ENCODE data around the gene TNFAIP8. TPM values are rescaled to one million over a fixed set of nuclear protein-coding genes. Genes with fewer than 3 reads are reported as not detected.

The TNFAIP8 gene
- total RNA-seq, 1 donor from 2014 or later: 214 TPM

DNA sequence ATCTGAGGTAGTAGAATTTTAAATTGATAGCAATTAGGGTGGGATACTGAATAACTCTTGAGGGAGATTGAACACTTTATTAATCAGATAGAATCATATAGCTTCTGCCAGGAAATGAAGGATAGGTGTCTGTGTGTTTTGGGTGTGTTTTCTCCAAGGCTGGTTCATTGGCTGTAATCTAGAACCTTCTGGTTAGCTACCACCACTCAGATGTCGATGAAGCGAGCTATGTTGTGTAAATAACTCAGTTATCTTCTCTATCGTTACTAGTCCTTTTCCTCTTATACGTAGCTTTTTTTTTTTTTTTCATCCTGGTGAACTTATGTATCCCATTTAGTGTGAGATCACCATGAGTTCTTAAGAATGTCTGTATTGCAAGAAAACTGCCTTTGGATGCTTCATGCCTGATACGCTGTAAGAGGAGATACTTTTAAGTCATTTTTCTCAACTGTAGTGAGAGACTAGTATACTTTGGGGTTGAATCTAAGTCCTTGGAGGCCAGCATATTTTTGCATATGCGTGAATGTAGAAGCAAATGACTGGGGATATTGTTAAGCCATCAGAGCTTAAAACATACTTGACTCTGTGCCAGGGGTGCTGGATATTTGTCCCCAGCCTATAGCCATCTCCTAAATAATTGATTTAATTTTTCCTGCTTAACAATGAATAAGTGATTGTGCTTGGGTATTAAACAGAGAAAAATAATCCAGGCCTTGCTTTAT lies 2.1 kb downstream of the TNFAIP8 start:
- H3K27ac Mint-ChIP-seq: peak overlapping the region; percentile 91
- H3K4me1 Mint-ChIP-seq (ENCODE audit: low read depth): peaks cover 78% of the 10 kb centered on the region
- peak overlapping the region; percentile 95 for H3K4me3 Mint-ChIP-seq
- no peak for DNase-seq (ENCODE audit: low spot score)
- intact Hi-C loops (cut with micrococcal nuclease): no loop called here
- peaks cover 66% of the 10 kb centered on the region for H3K36me3 Mint-ChIP-seq (ENCODE audit: low read depth)
- H3K9me3 Mint-ChIP-seq: no peaks in the 10 kb centered on the region
- H3K27me3 Mint-ChIP-seq (ENCODE audit: insufficient read depth): no peaks in the 10 kb centered on the region

- Mint-ChIP-seq H3K27me3 (ENCODE audit: insufficient read depth) (no peaks in the 10 kb centered on the region), H3K4me3 (peak overlapping the region; percentile 95), H3K9me3 (no peaks in the 10 kb centered on the region), H3K36me3 (ENCODE audit: low read depth) (peaks cover 71% of the 10 kb centered on the region), H3K27ac (peak overlapping the region; percentile 42), H3K4me1 (ENCODE audit: low read depth) (peaks cover 78% of the 10 kb centered on the region)
- no peak for DNase-seq (ENCODE audit: low spot score)
- intact Hi-C loops (cut with micrococcal nuclease): no loop called here
Observed at GRCh38 chr5:119358530-119358900, 2.7 kb downstream of the TNFAIP8 start.

- Mint-ChIP-seq H3K9me3 (no peaks in the 10 kb centered on the region), H3K36me3 (ENCODE audit: low read depth) (peaks cover 77% of the 10 kb centered on the region), H3K4me1 (ENCODE audit: low read depth) (peaks cover 78% of the 10 kb centered on the region), H3K27me3 (ENCODE audit: insufficient read depth) (no peaks in the 10 kb centered on the region), H3K4me3 (peak overlapping the region; percentile 95), H3K27ac (peak overlapping the region; percentile 42)
- no peak for DNase-seq (ENCODE audit: low spot score)
- intact Hi-C loops (cut with micrococcal nuclease): loop anchor here (1.0 kb wide), 1 partner anchor 8 kb away; no protein-coding TSS in a partner anchor
Observed at GRCh38 chr5:119358901-119359603, 3.2 kb downstream of the TNFAIP8 start.

DNA sequence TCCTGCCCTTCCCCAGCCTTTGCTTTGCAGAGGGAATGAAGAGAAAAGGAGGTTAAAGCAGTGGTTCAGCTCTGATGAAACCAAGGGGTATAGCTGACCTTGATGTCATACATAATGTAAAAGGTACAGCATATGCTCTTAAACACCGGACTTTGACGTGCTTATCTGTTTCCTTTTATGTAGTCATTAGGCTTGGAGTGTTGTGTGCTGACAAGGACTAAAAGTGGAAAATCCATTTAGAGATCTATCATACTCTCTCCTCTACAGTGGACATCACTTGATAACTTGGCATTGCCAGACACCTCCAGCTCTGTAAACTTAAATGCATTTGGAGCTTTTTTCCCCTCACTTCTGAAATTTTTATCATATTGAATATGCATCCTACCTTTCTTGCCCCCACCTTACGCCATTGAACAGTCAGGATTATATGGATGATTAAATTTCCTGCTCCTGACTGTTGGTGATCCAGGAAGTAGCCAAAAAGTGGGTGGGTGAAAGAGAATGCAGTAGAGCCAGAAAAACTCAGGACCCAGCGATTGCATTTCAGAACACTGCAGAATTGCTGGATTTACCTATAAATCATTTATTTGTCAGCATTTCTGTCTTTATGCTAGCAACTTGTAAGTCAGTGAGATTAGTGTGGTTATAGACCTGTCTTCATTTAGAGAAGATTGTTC lies 4.1 kb downstream of the TNFAIP8 start:
- H3K9me3 Mint-ChIP-seq: no peaks in the 10 kb centered on the region
- peaks cover 82% of the 10 kb centered on the region for H3K36me3 Mint-ChIP-seq (ENCODE audit: low read depth)
- DNase-seq (ENCODE audit: low spot score): no peak
- intact Hi-C loops (cut with micrococcal nuclease): loop anchor here (1.0 kb wide), 1 partner anchor 7 kb away; no protein-coding TSS in a partner anchor
- peak overlapping the region; percentile 85 for H3K27ac Mint-ChIP-seq
- peaks cover 77% of the 10 kb centered on the region for H3K4me1 Mint-ChIP-seq (ENCODE audit: low read depth)
- peak overlapping the region; percentile 95 for H3K4me3 Mint-ChIP-seq
- H3K27me3 Mint-ChIP-seq (ENCODE audit: insufficient read depth): no peaks in the 10 kb centered on the region

- peak overlapping the region; percentile 85 for H3K27ac Mint-ChIP-seq
- peaks cover 3% of the 10 kb centered on the region for H3K9me3 Mint-ChIP-seq
- no peak for DNase-seq (ENCODE audit: low spot score)
- intact Hi-C loops (cut with micrococcal nuclease): no loop called here
- H3K4me1 Mint-ChIP-seq (ENCODE audit: low read depth): peaks cover 88% of the 10 kb centered on the region
- peaks cover 90% of the 10 kb centered on the region for H3K36me3 Mint-ChIP-seq (ENCODE audit: low read depth)
- H3K27me3 Mint-ChIP-seq (ENCODE audit: insufficient read depth): no peaks in the 10 kb centered on the region
- peak overlapping the region; percentile 95 for H3K4me3 Mint-ChIP-seq
Observed at GRCh38 chr5:119360905-119361593, 5.2 kb downstream of the TNFAIP8 start.

DNA sequence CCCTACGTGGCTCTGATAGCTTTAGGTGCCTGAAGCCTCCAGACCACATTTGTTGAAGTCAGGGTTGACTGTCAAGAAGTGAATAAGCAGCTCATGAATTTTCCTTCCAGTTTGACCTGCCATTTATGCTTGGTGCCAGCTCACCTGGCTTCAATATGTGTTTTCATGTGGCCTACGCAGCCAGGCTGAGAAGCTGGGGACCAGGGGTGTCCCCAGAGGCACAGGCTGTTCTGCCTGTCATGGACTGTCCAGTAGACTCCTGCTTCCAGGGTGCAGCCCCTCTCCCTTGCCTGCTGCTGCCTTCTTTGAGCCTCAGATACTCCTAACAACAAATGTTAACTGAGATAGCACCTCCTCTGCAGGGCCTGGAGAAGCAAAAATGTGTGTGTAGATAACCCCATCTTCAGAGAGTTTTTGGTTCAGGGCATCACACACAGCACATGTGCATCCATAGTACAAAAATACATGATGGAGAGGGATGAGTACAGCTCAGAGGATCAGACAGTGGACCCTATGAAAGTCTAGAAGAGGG lies 5.8 kb downstream of the TNFAIP8 start:
- no peak for DNase-seq (ENCODE audit: low spot score)
- Mint-ChIP-seq H3K27me3 (ENCODE audit: insufficient read depth) (no peaks in the 10 kb centered on the region), H3K9me3 (peaks cover 3% of the 10 kb centered on the region), H3K4me1 (ENCODE audit: low read depth) (peaks cover 95% of the 10 kb centered on the region), H3K27ac (peak overlapping the region; percentile 81), H3K4me3 (peak overlapping the region; percentile 73), H3K36me3 (ENCODE audit: low read depth) (peaks cover 91% of the 10 kb centered on the region)
- intact Hi-C loops (cut with micrococcal nuclease): no loop called here

DNA sequence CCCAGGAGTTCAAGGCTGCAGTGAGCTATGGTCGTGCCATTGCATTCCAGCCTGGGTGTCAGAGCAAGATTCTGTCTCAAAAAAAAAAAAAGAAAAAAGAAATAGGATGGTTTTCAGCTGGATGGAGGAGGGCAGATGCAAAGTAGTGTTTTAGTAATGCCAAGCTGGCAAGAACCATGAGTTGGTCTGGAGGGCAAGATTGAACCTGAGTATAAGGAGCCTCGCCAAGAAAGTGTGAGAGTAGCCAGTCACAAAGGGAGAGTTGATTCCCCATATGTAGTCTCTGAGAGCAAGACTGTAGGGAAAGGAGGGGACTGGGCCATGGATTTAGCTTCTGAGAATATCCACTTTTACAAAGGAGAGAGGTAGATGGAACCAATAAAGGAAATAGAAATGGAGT lies 6.9 kb downstream of the TNFAIP8 start:
- no peak for DNase-seq (ENCODE audit: low spot score)
- no peaks in the 10 kb centered on the region for H3K27me3 Mint-ChIP-seq (ENCODE audit: insufficient read depth)
- H3K36me3 Mint-ChIP-seq (ENCODE audit: low read depth): peaks cover 84% of the 10 kb centered on the region
- peak overlapping the region; percentile 20 for H3K4me3 Mint-ChIP-seq
- H3K9me3 Mint-ChIP-seq: peaks cover 3% of the 10 kb centered on the region
- intact Hi-C loops (cut with micrococcal nuclease): no loop called here
- H3K27ac Mint-ChIP-seq: peak overlapping the region; percentile 82
- H3K4me1 Mint-ChIP-seq (ENCODE audit: low read depth): peaks cover 96% of the 10 kb centered on the region

DNA sequence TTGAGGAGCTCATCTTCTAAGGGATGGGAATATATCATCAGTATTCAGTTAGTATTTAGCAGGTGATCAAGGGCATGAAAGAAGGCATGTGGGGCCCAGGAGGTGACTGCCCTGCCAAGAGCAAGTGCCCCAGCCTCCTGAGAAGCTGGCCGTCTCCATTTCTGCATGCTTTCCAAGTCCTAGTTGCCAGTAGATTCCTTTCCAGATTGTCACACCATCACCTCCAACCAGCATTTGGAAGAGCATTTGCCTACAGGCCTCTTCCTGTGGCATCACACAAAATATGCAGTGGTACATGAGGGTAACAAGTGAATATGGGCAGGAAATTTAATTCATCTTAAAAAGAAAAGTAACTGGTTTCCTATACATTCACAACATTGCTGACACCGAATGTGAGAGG lies 7.5 kb downstream of the TNFAIP8 start:
- peaks cover 83% of the 10 kb centered on the region for H3K36me3 Mint-ChIP-seq (ENCODE audit: low read depth)

GRCh38 chr5:119363936-119364335 lies 8.1 kb downstream of the TNFAIP8 start:
- Mint-ChIP-seq H3K36me3 (ENCODE audit: low read depth) (peaks cover 80% of the 10 kb centered on the region), H3K9me3 (peaks cover 3% of the 10 kb centered on the region), H3K27me3 (ENCODE audit: insufficient read depth) (no peaks in the 10 kb centered on the region), H3K4me3 (peak overlapping the region; percentile 28), H3K4me1 (ENCODE audit: low read depth) (peaks cover 96% of the 10 kb centered on the region), H3K27ac (peak overlapping the region; percentile 50)
- no peak for DNase-seq (ENCODE audit: low spot score)
- intact Hi-C loops (cut with micrococcal nuclease): no loop called here

More for the DNA sequence above, 7.5 kb downstream of the TNFAIP8 start:
- peak overlapping the region; percentile 82 for H3K27ac Mint-ChIP-seq
- no peak for DNase-seq (ENCODE audit: low spot score)
- H3K4me1 Mint-ChIP-seq (ENCODE audit: low read depth): peaks cover 97% of the 10 kb centered on the region
- intact Hi-C loops (cut with micrococcal nuclease): no loop called here
- H3K9me3 Mint-ChIP-seq: peaks cover 3% of the 10 kb centered on the region
- H3K27me3 Mint-ChIP-seq (ENCODE audit: insufficient read depth): no peaks in the 10 kb centered on the region
- H3K4me3 Mint-ChIP-seq: peak overlapping the region; percentile 20

DNA sequence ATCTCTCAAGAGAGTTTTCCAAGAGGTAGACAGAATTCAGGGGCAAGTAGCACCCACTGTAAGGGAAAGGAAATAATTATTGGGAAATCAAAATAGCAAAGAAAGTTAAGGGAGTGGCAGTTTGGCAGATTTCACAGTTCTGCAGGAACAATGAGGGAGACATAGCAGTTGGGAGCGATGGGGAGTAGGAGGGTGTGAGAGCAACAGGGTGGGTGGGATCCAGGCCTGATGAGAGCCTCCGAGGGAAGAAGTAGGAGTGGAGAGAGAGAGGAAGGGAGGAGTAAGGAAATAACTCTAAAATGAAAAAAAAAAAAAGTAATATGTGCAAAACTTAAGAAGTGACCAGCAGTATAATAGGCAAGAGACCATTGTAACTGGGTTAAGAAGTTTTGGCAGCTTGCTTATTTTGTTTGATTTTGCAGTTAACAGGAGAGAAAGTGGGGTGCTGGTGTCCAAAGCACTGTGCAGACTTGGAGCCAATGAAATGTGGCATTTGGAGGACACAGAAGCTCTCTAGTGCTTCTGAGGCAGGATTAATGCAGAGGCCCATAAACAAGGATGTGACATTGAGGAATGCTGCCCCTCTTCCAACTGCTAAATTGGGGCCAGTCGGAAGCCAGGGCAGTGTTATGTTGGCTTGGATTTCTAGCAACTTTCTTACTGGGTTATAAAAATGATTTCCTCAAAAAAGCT lies 10.2 kb downstream of the TNFAIP8 start:
- Mint-ChIP-seq H3K27ac (peak overlapping the region; percentile 95), H3K36me3 (ENCODE audit: low read depth) (peaks cover 78% of the 10 kb centered on the region), H3K4me1 (ENCODE audit: low read depth) (peaks cover 96% of the 10 kb centered on the region), H3K27me3 (ENCODE audit: insufficient read depth) (no peaks in the 10 kb centered on the region), H3K4me3 (peak overlapping the region; percentile 84), H3K9me3 (peaks cover 3% of the 10 kb centered on the region)
- intact Hi-C loops (cut with micrococcal nuclease): loop anchor here (5.0 kb wide), 1 partner anchor 79 kb away; no protein-coding TSS in a partner anchor
- no peak for DNase-seq (ENCODE audit: low spot score)

DNA sequence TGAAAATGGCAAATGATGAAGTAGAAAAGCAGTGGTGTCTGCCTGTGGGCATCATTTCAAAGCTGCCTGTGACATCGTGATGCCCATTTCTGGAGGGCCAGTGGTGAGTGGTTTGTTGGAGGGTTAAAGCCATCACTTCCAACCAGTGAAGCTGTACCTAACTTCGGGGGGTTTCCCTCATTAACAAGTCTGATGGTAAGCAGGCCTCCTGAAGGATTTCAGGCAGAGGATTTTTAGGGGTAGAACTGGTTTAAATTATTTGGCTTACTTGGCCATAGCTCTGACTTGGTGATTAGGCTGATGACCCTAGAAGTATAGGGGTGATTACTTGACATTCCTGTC lies 10.7 kb downstream of the TNFAIP8 start:
- intact Hi-C loops (cut with micrococcal nuclease): loop anchor here (5.0 kb wide), 1 partner anchor 79 kb away; no protein-coding TSS in a partner anchor
- Mint-ChIP-seq H3K27me3 (ENCODE audit: insufficient read depth) (no peaks in the 10 kb centered on the region), H3K4me3 (peak overlapping the region; percentile 84), H3K9me3 (peaks cover 3% of the 10 kb centered on the region), H3K27ac (peak overlapping the region; percentile 95), H3K4me1 (ENCODE audit: low read depth) (peaks cover 96% of the 10 kb centered on the region), H3K36me3 (ENCODE audit: low read depth) (peaks cover 80% of the 10 kb centered on the region)
- DNase-seq (ENCODE audit: low spot score): no peak

Data from activated T-helper 1 cell treated with anti-CD3 and anti-CD28 coated beads, Interleukin-12 subunit alpha, Interleukin-12 subunit beta, Interleukin-2, Interleukin-4 antibody, amounts not matched to agents 30 ng/mL and 10 ng/mL and 1 ng/mL, durations not matched to agents 14 hours and 24 hours and 36 hours (primary cell).